SH-SY5Y (cell line): ENCODE results near the gene ATAD3C.

ENCODE experiments used
- GATA2 ChIP-seq: IDR thresholded peaks from 2 replicates; pipeline ENCODE4 v1.6.1; 2011; ENCODE audit warnings: mild to moderate bottlenecking, low read depth, low read length
- GATA3 ChIP-seq: IDR thresholded peaks from 2 replicates; pipeline ENCODE4 v1.6.1; 2011; ENCODE audit warnings: low read depth, mild to moderate bottlenecking, low read length, moderate library complexity

- TF ChIP-seq GATA2 (no peak), GATA3 (no peak)
These were observed 43.2 kb upstream of the ATAD3C start for GRCh38 chr1:1406101-1406820.
